ENCODE data around the gene EP300.
"Not testable (repeated sequence)": the region's sequence is repeated elsewhere in the genome, so short reads cannot be mapped to it uniquely, and the experiment has no call there.

The EP300 gene

GRCh38 chr22:41096391-41096790 is 4.0 kb downstream of the EP300 start:
- TF ChIP-seq FOXP2 (optimal IDR thresholded peaks at IDR 0.05; ENCODE audit: control extremely low read depth, extremely low read length, insufficient read depth) (no peak), POLR2AphosphoS5 (IDR thresholded peaks at IDR 0.05; ENCODE audit: borderline replicate concordance, low read depth, low read length) (no peak), EZH2 (IDR thresholded peaks at IDR 0.05) (no peak)
- Histone ChIP-seq H3K4me3 (no peak overlapping the region), H3K9me3 (ENCODE audit: low read depth, low read length) (no peaks in the 10 kb centered on the region), H3K36me3 (ENCODE audit: insufficient read depth, low read length) (peaks cover 21% of the 10 kb centered on the region), H3K9ac (ENCODE audit: insufficient read length) (no peak overlapping the region), H3K27ac (no peak overlapping the region)
- no peak for DNase-seq (ENCODE audit: low read depth, low spot score)

GRCh38 chr22:41096841-41097240 is 4.4 kb downstream of the EP300 start:
- Histone ChIP-seq H3K4me3 (no peak overlapping the region), H3K9ac (ENCODE audit: insufficient read length) (no peak overlapping the region)
- TF ChIP-seq EZH2 (IDR thresholded peaks at IDR 0.05) (no peak), POLR2AphosphoS5 (IDR thresholded peaks at IDR 0.05; ENCODE audit: borderline replicate concordance, low read depth, low read length) (no peak), FOXP2 (optimal IDR thresholded peaks at IDR 0.05; ENCODE audit: control extremely low read depth, extremely low read length, insufficient read depth) (no peak)

GRCh38 chr22:41099036-41099435 is 6.6 kb downstream of the EP300 start:
- TF ChIP-seq EZH2 (IDR thresholded peaks at IDR 0.05): no peak
- TF ChIP-seq FOXP2 (optimal IDR thresholded peaks at IDR 0.05; ENCODE audit: control extremely low read depth, extremely low read length, insufficient read depth): no peak
- no peak for TF ChIP-seq POLR2AphosphoS5 (IDR thresholded peaks at IDR 0.05; ENCODE audit: borderline replicate concordance, low read depth, low read length)
- no peak overlapping the region for H3K4me3 ChIP-seq
- H3K27ac ChIP-seq: no peak overlapping the region
- no peaks in the 10 kb centered on the region for H3K9me3 ChIP-seq (ENCODE audit: low read depth, low read length)
- no peak for DNase-seq (ENCODE audit: low read depth, low spot score)
- no peak overlapping the region for H3K9ac ChIP-seq (ENCODE audit: insufficient read length)
- H3K36me3 ChIP-seq (ENCODE audit: insufficient read depth, low read length): peaks cover 31% of the 10 kb centered on the region

More at GRCh38 chr22:41096841-41097240, 4.4 kb downstream of the EP300 start:
- H3K9me3 ChIP-seq (ENCODE audit: low read depth, low read length): no peaks in the 10 kb centered on the region
- DNase-seq (ENCODE audit: low read depth, low spot score): no peak
- H3K27ac ChIP-seq: peak overlapping the region; percentile 22; the same call in 1 of the 2 replicates
- peaks cover 24% of the 10 kb centered on the region for H3K36me3 ChIP-seq (ENCODE audit: insufficient read depth, low read length)

GRCh38 chr22:41106122-41106968 is 14.0 kb downstream of the EP300 start:
- Histone ChIP-seq H3K4me3 (no peak overlapping the region), H3K27ac (peak overlapping the region; percentile 29; the same call in 1 of the 2 replicates), H3K9me3 (ENCODE audit: low read depth, low read length) (no peaks in the 10 kb centered on the region), H3K36me3 (ENCODE audit: insufficient read depth, low read length) (peaks cover 24% of the 10 kb centered on the region), H3K9ac (ENCODE audit: insufficient read length) (no peak overlapping the region)
- TF ChIP-seq EZH2 (IDR thresholded peaks at IDR 0.05) (no peak), POLR2AphosphoS5 (IDR thresholded peaks at IDR 0.05; ENCODE audit: borderline replicate concordance, low read depth, low read length) (no peak), FOXP2 (optimal IDR thresholded peaks at IDR 0.05; ENCODE audit: control extremely low read depth, extremely low read length, insufficient read depth) (no peak)
- DNase-seq (ENCODE audit: low read depth, low spot score): no peak

GRCh38 chr22:41106969-41107325 is 14.6 kb downstream of the EP300 start:
- H3K36me3 ChIP-seq (ENCODE audit: insufficient read depth, low read length): peaks cover 20% of the 10 kb centered on the region
- not testable (repeated sequence) for DNase-seq (ENCODE audit: low read depth, low spot score); H3K9me3 ChIP-seq (ENCODE audit: low read depth, low read length); H3K9ac ChIP-seq (ENCODE audit: insufficient read length); H3K27ac ChIP-seq; H3K4me3 ChIP-seq

- no peak overlapping the region for H3K4me3 ChIP-seq
- TF ChIP-seq POLR2AphosphoS5 (IDR thresholded peaks at IDR 0.05; ENCODE audit: borderline replicate concordance, low read depth, low read length): no peak
- H3K9ac ChIP-seq (ENCODE audit: insufficient read length): no peak overlapping the region
- no peak overlapping the region for H3K27ac ChIP-seq
- H3K36me3 ChIP-seq (ENCODE audit: insufficient read depth, low read length): peaks cover 31% of the 10 kb centered on the region
- no peaks in the 10 kb centered on the region for H3K9me3 ChIP-seq (ENCODE audit: low read depth, low read length)
- DNase-seq (ENCODE audit: low read depth, low spot score): no peak
Observed at GRCh38 chr22:41110968-41111367, 18.6 kb downstream of the EP300 start.

- Histone ChIP-seq H3K9me3 (ENCODE audit: low read depth, low read length) (no peaks in the 10 kb centered on the region), H3K36me3 (ENCODE audit: insufficient read depth, low read length) (peaks cover 51% of the 10 kb centered on the region), H3K4me3 (no peak overlapping the region), H3K9ac (ENCODE audit: insufficient read length) (no peak overlapping the region), H3K27ac (no peak overlapping the region)
- DNase-seq (ENCODE audit: low read depth, low spot score): no peak
- no peak for TF ChIP-seq EZH2 (IDR thresholded peaks at IDR 0.05)
- no peak for TF ChIP-seq FOXP2 (optimal IDR thresholded peaks at IDR 0.05; ENCODE audit: control extremely low read depth, extremely low read length, insufficient read depth)
- no peak for TF ChIP-seq POLR2AphosphoS5 (IDR thresholded peaks at IDR 0.05; ENCODE audit: borderline replicate concordance, low read depth, low read length)
Observed at GRCh38 chr22:41116342-41116741, 23.9 kb downstream of the EP300 start.

GRCh38 chr22:41117127-41117965 is 25.0 kb downstream of the EP300 start:
- Histone ChIP-seq H3K27ac (no peak overlapping the region), H3K9ac (ENCODE audit: insufficient read length) (no peak overlapping the region), H3K36me3 (ENCODE audit: insufficient read depth, low read length) (peaks cover 51% of the 10 kb centered on the region), H3K4me3 (no peak overlapping the region), H3K9me3 (ENCODE audit: low read depth, low read length) (no peaks in the 10 kb centered on the region)
- TF ChIP-seq EZH2 (IDR thresholded peaks at IDR 0.05) (no peak), POLR2AphosphoS5 (IDR thresholded peaks at IDR 0.05; ENCODE audit: borderline replicate concordance, low read depth, low read length) (no peak), FOXP2 (optimal IDR thresholded peaks at IDR 0.05; ENCODE audit: control extremely low read depth, extremely low read length, insufficient read depth) (no peak)
- no peak for DNase-seq (ENCODE audit: low read depth, low spot score)

Measured in SK-N-MC (cell line).